Peyer's patch (tissue), 4 donors: Measurements from ENCODE around the gene ERAL1. TPM values are rescaled to one million over a fixed set of nuclear protein-coding genes. Genes with fewer than 3 reads are reported as not detected.

Source experiments
- DNase-seq, 3 donors: peaks; one replicate each; pipeline ENCODE4 v3.0.0-alpha.2; 2017 to 2019
- H3K27ac ChIP-seq, 4 donors: fragments of 200-600 bp; sonication (generic); one replicate each; pipeline ENCODE4 v1.5.1; 2016 to 2019
- H3K27me3 ChIP-seq, 2 donors: fragments of 200-600 bp; sonication (generic); one replicate each; pipeline ENCODE4 v1.5.1; 2019
- H3K36me3 ChIP-seq, 3 donors: fragments of 200-600 bp; sonication (generic); one replicate each; pipeline ENCODE4 v1.5.1; 2016 to 2019
- H3K4me1 ChIP-seq, 4 donors: fragments of 200-600 bp; sonication (generic); one replicate each; pipeline ENCODE4 v1.5.1; 2016 to 2019
- H3K4me3 ChIP-seq, 4 donors: fragments of 200-600 bp; sonication (generic); 1 replicate in 3 of 4; 2 replicates in 1 of 4; pipeline ENCODE4 v1.5.1; 2016 to 2019; ENCODE audit warnings: mild to moderate bottlenecking in 1 of 4
- H3K9me3 ChIP-seq, 4 donors: fragments of 200-600 bp; sonication (generic); one replicate each; pipeline ENCODE4 v1.5.1; 2016 to 2019; ENCODE audit warnings: mild to moderate bottlenecking in 1 of 4
- CTCF ChIP-seq, 6 experiments: fragments of 450-650 bp in 4 of 6; fragments of 200-600 bp in 2 of 6; sonication (generic) in 1 of 6; IDR thresholded peaks; one replicate each; pipeline ENCODE4 v1.5.1; 2017 to 2019; ENCODE audit warnings: antibody characterized with exemption in 6 of 6, mild to moderate bottlenecking in 3 of 6, moderate library complexity in 1 of 6
- POLR2A ChIP-seq, 2 donors: fragments of 450-650 bp; IDR thresholded peaks; one replicate each; pipeline ENCODE4 v1.5.1; 2017; ENCODE audit warnings: antibody characterized with exemption in 2 of 2, mild to moderate bottlenecking in 2 of 2, moderate library complexity in 2 of 2
- total RNA-seq, 4 donors: library from RNA; depleted of rRNA; stranded (reverse); fragments of >200 nt; gene quantifications; one replicate each; pipeline ENCODE4 v1.1.0, GENCODE V29; 2016

Gene ERAL1
- 100 to 1,000 TPM in 1 of 4 donors, 10 to 100 TPM in 3; 43.8 to 118 (median 51.0) TPM for total RNA-seq

- peak; percentile 83 to 93 (median 87) for DNase-seq
- H3K36me3 ChIP-seq = peaks cover 0 to 24% (median 0%) of the 10 kb centered on the region in 3 donors
- H3K4me1 ChIP-seq = peaks cover 0 to 16% (median 4%) of the 10 kb centered on the region in 4 donors
- peak within 1 kb of the TSS; percentile 58 to 73 (median 63) for H3K4me3 ChIP-seq
- no peaks in the 10 kb centered on the region for H3K27me3 ChIP-seq
- no peaks in the 10 kb centered on the region for H3K9me3 ChIP-seq
- peak in 1 of 6 experiments; percentile 2 for TF ChIP-seq CTCF (IDR thresholded peaks at IDR 0.05)
- peak; percentile 39 to 48 for TF ChIP-seq POLR2A (IDR thresholded peaks at IDR 0.05)
- peak within 1 kb of the TSS; percentile 42 to 78 (median 56) for H3K27ac ChIP-seq
These were observed at the start of gene ERAL1 for GRCh38 chr17:28854457-28855335. TSS of gene ERAL1 (plus strand) at chr17:28855016. CDS start at chr17:28855035, 19 bp downstream.

- peaks cover 0 to 28% (median 6%) of the 10 kb centered on the region in 4 donors for H3K4me1 ChIP-seq
- peak overlapping the region; percentile 26 to 79 (median 71) for H3K27ac ChIP-seq
- peaks cover 0 to 5% (median 0%) of the 10 kb centered on the region in 3 donors for H3K36me3 ChIP-seq
- DNase-seq = no peak
- H3K27me3 ChIP-seq = no peaks in the 10 kb centered on the region
- no peak overlapping the region for H3K4me3 ChIP-seq
- TF ChIP-seq POLR2A (IDR thresholded peaks at IDR 0.05) (no peak), CTCF (IDR thresholded peaks at IDR 0.05) (no peak)
- H3K9me3 ChIP-seq = no peaks in the 10 kb centered on the region
These were observed 46.7 kb upstream of the ERAL1 start for GRCh38 chr17:28807925-28808634.

- Histone ChIP-seq H3K27me3 (no peaks in the 10 kb centered on the region), H3K4me3 (no peak overlapping the region), H3K4me1 (peaks cover 0 to 28% (median 6%) of the 10 kb centered on the region in 4 donors), H3K36me3 (peaks cover 0 to 5% (median 0%) of the 10 kb centered on the region in 3 donors), H3K9me3 (no peaks in the 10 kb centered on the region), H3K27ac (no peak overlapping the region)
- no peak for DNase-seq
- TF ChIP-seq POLR2A (IDR thresholded peaks at IDR 0.05) (no peak), CTCF (IDR thresholded peaks at IDR 0.05) (no peak)
These were observed 44.4 kb upstream of the ERAL1 start for GRCh38 chr17:28810437-28810836.

GRCh38 chr17:28811651-28812090, 43.1 kb upstream of the ERAL1 start:
- Histone ChIP-seq H3K4me3 (peak overlapping the region; percentile 67 to 84 (median 82)), H3K27ac (peak overlapping the region; percentile 81 to 95 (median 88)), H3K27me3 (no peaks in the 10 kb centered on the region), H3K4me1 (peaks cover 0 to 28% (median 6%) of the 10 kb centered on the region in 4 donors), H3K9me3 (no peaks in the 10 kb centered on the region), H3K36me3 (no peaks in the 10 kb centered on the region)
- DNase-seq = no peak
- TF ChIP-seq POLR2A (IDR thresholded peaks at IDR 0.05) (no peak), CTCF (IDR thresholded peaks at IDR 0.05) (peak in 1 of 6 experiments; percentile 3)

GRCh38 chr17:28812091-28812747, 42.6 kb upstream of the ERAL1 start:
- DNase-seq = peak; percentile 97 to 98 (median 98)
- peak overlapping the region; percentile 81 to 95 (median 88) for H3K27ac ChIP-seq
- H3K4me1 ChIP-seq = peaks cover 0 to 25% (median 6%) of the 10 kb centered on the region in 4 donors
- no peaks in the 10 kb centered on the region for H3K36me3 ChIP-seq
- TF ChIP-seq POLR2A (IDR thresholded peaks at IDR 0.05) (peak in 1 of 2 donors; percentile 21), CTCF (IDR thresholded peaks at IDR 0.05) (no peak)
- no peaks in the 10 kb centered on the region for H3K27me3 ChIP-seq
- H3K4me3 ChIP-seq = peak overlapping the region; percentile 67 to 84 (median 82)
- H3K9me3 ChIP-seq = no peaks in the 10 kb centered on the region
